ENCODE results near the gene RPGR. TPM values are rescaled to one million over a fixed set of nuclear protein-coding genes. Genes with fewer than 3 reads are reported as not detected.

RPGR gene
- polyA plus RNA-seq, 3 donors, result 4.3 to 10.9 (median 5.1) TPM

- TF ChIP-seq CTCF (IDR thresholded peaks at IDR 0.05), result no peak
- H3K9me3 ChIP-seq (replicated peaks in 1 of 2; ENCODE audit: control insufficient read depth in 1 of 2, insufficient read depth in 1 of 2, low read length in 2 of 2), result no peaks in the 10 kb centered on the region
- no peaks in the 10 kb centered on the region for H4K20me1 ChIP-seq (ENCODE audit: insufficient read depth, low read length)
- peak overlapping the region in 1 of 3 experiments; percentile 57 for H3K4me3 ChIP-seq (replicated peaks in 1 of 3; ENCODE audit: low read depth in 2 of 3, low read length in 3 of 3)
- peak in 2 of 3 donors; percentile 3 to 16 for DNase-seq
- H2AFZ ChIP-seq (ENCODE audit: insufficient read depth, low read depth, low read length, poor library complexity, severe bottlenecking), result peak overlapping the region; percentile 29
- H3K9me3 Mint-ChIP-seq, result peaks cover 0 to 9% (median 0%) of the 10 kb centered on the region in 7 donors
- whole genome bisulfite sequencing (ENCODE audit: insufficient coverage), result 0% methylated on average over 2 of the region's 14 CpGs
- intact Hi-C loops (cut with micrococcal nuclease), result no loop called here
- H3K27ac ChIP-seq (ENCODE audit: low read depth in 1 of 2, low read length in 2 of 2), result no peak overlapping the region
- H3K27me3 ChIP-seq (ENCODE audit: control insufficient read depth in 2 of 2, insufficient read depth in 2 of 2, low read length in 2 of 2), result peaks cover 31 to 41% of the 10 kb centered on the region in 2 donors
- H3K27me3 Mint-ChIP-seq (ENCODE audit: low read depth in 3 of 3), result peaks cover 26 to 52% (median 46%) of the 10 kb centered on the region in 3 donors
- H3K4me3 Mint-ChIP-seq, result peak overlapping the region; percentile 39 to 81
- H3K79me2 ChIP-seq (ENCODE audit: insufficient read depth, low read length), result no peaks in the 10 kb centered on the region
- H3K4me1 ChIP-seq (ENCODE audit: control insufficient read depth in 1 of 2, insufficient read depth in 2 of 2, low read length in 2 of 2), result peaks cover 11 to 16% of the 10 kb centered on the region in 2 donors
- H3K36me3 ChIP-seq (replicated peaks in 1 of 2; ENCODE audit: control insufficient read depth in 1 of 2, insufficient read depth in 2 of 2, low read length in 2 of 2), result no peaks in the 10 kb centered on the region
- H3K36me3 Mint-ChIP-seq, result no peaks in the 10 kb centered on the region
- no peak overlapping the region for H3K27ac Mint-ChIP-seq
- peaks cover 19% of the 10 kb centered on the region for H3K4me1 Mint-ChIP-seq
- peak overlapping the region; percentile 52 for H3K4me2 ChIP-seq (replicated peaks; ENCODE audit: extremely low read depth, low read length, poor library complexity, severe bottlenecking)
- H3K9ac ChIP-seq (ENCODE audit: insufficient read depth, low read length, poor library complexity, severe bottlenecking), result no peak overlapping the region
Measured at GRCh38 chrX:38220024-38220414, 107.3 kb downstream of the RPGR start.

Small RNA genes lying within 50 kb of the gene (small RNA-seq; reads per million reads assigned to genes)
- not detected for gene RF00322 (ENCODE audit: insufficient read length, low read depth)

Other genes with a start within 250 kb of the RPGR start
- gene SRPX, start 106.6 kb downstream of the RPGR start, polyA plus RNA-seq, result not detected
- not detected for gene OTC, start 25.1 kb upstream of the RPGR start, polyA plus RNA-seq
- not detected for gene TSPAN7, start 234.0 kb upstream of the RPGR start, polyA plus RNA-seq

Measured in CD14-positive monocyte (primary cell).